NCI-H345 (cell line): Measurements from ENCODE around the gene TMEM198.
A peak's percentile ranks its signal among the peaks of the same experiment; 100 is the strongest.

ENCODE experiments used
- DNase-seq: peaks from one replicate; lab custom pipeline; 2025; lab: John Stamatoyannopoulos, UW

TMEM198 gene

GRCh38 chr2:219545295-219545942 lies 1.6 kb downstream of the TMEM198 start:
- DNase-seq, result no peak

- no peak for DNase-seq
Observed at GRCh38 chr2:219545943-219546352, 2.1 kb downstream of the TMEM198 start.

GRCh38 chr2:219547621-219548020 lies 3.8 kb downstream of the TMEM198 start:
- no peak for DNase-seq

- no peak for DNase-seq
Observed at GRCh38 chr2:219548990-219549389, 5.2 kb downstream of the TMEM198 start.

GRCh38 chr2:219549619-219550018 lies 5.8 kb downstream of the TMEM198 start:
- DNase-seq, result no peak

- DNase-seq, result no peak
Observed at GRCh38 chr2:219551441-219552381, 7.9 kb downstream of the TMEM198 start.

GRCh38 chr2:219552382-219553167 lies 8.7 kb downstream of the TMEM198 start:
- DNase-seq, result peak; percentile 91

- DNase-seq, result no peak
Observed at GRCh38 chr2:219553168-219553417, 9.3 kb downstream of the TMEM198 start.

GRCh38 chr2:219553463-219553963 lies 9.7 kb downstream of the TMEM198 start:
- DNase-seq, result no peak

GRCh38 chr2:219554350-219554749 lies 10.5 kb downstream of the TMEM198 start:
- DNase-seq, result no peak

- DNase-seq, result no peak
Observed at GRCh38 chr2:219555956-219556355, 12.1 kb downstream of the TMEM198 start.

GRCh38 chr2:219556413-219556812 lies 12.6 kb downstream of the TMEM198 start:
- DNase-seq, result no peak

- DNase-seq, result no peak
Observed at GRCh38 chr2:219557320-219557719, 13.5 kb downstream of the TMEM198 start.

GRCh38 chr2:219557791-219558785 lies 14.3 kb downstream of the TMEM198 start:
- no peak for DNase-seq

GRCh38 chr2:219559156-219559915 lies 15.5 kb downstream of the TMEM198 start:
- DNase-seq, result no peak

- DNase-seq, result no peak
Observed at GRCh38 chr2:219560037-219560892, 16.4 kb downstream of the TMEM198 start.

GRCh38 chr2:219560893-219561178 lies 17.0 kb downstream of the TMEM198 start:
- DNase-seq, result no peak

GRCh38 chr2:219561179-219562048 lies 17.6 kb downstream of the TMEM198 start:
- no peak for DNase-seq
